Measurements from ENCODE around the gene BRCA2. TPM values are rescaled to one million over a fixed set of nuclear protein-coding genes. Genes with fewer than 3 reads are reported as not detected.

BRCA2 gene
- total and polyA plus RNA-seq, 9 of the 15 experiments (the other 6 are each of a cell fraction or from before 2014, with no cell fraction given) = 4.1 to 17.3 (median 5.8) TPM

DNA sequence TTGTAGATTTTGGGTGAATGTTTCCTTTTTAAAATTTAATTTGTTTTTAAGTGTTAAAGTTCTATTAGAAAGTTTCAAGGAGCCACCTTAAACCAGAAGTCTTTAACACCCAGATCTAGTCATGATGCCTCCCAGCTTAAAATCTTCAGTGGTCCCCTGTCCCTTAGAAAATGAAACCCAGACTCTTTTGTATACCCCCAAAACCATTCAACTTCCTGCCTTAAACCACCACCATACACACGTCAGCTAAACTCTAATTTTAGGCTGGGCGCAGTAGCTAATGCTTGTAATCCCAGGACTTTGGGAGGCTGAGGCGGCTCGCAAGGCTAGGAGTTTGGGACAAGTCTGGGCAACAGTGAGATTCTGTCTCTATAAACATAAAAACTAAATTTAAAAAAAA lies 74.7 kb downstream of the BRCA2 start:
- TF ChIP-seq USF2 (CRISPR knock-in tag; IDR thresholded peaks at IDR 0.05) (no peak), SNRNP70 (optimal IDR thresholded peaks at IDR 0.05; ENCODE audit: low read depth, low read length) (no peak), GABPB2 (CRISPR knock-in tag; conservative IDR thresholded peaks at IDR 0.05) (no peak), STAG1 (CRISPR knock-in tag; IDR thresholded peaks at IDR 0.05; ENCODE audit: borderline replicate concordance) (no peak), CBFA2T3 (IDR thresholded peaks at IDR 0.05) (no peak), CREM (IDR thresholded peaks at IDR 0.05; ENCODE audit: low read depth) (no peak), MLLT1 (IDR thresholded peaks at IDR 0.05) (no peak)
- Histone ChIP-seq H3K4me3 (no peak overlapping the region), H3K9me3 (replicated peaks; ENCODE audit: control insufficient read depth, insufficient read depth, low read depth, low read length) (no peaks in the 10 kb centered on the region), H4K20me1 (replicated peaks; ENCODE audit: control insufficient read depth, insufficient read depth, low read length) (no peaks in the 10 kb centered on the region), H3K4me1 (replicated peaks in 1 of 2; ENCODE audit: control insufficient read depth in 2 of 2, insufficient read depth in 2 of 2, low read length in 2 of 2) (no peaks in the 10 kb centered on the region), H2AFZ (ENCODE audit: low read depth, low read length) (no peak overlapping the region), H3K27ac (ENCODE audit: extremely low read depth, low read depth, low read length) (no peak overlapping the region), H3K9me1 (ENCODE audit: control insufficient read depth, insufficient read depth, low read length) (no peaks in the 10 kb centered on the region), H3K79me2 (ENCODE audit: control insufficient read depth, insufficient read depth, low read length) (no peaks in the 10 kb centered on the region), H3K36me3 (ENCODE audit: control insufficient read depth, insufficient read depth, low read length) (peaks cover 8% of the 10 kb centered on the region; the same call in 1 of the 3 replicates), H3K9ac (ENCODE audit: insufficient read depth in 1 of 2, low read depth in 2 of 2, low read length in 2 of 2) (no peak overlapping the region), H3K27me3 (ENCODE audit: control insufficient read depth in 2 of 2, insufficient read depth in 2 of 2, low read length in 2 of 2) (no peaks in the 10 kb centered on the region), H3K4me2 (ENCODE audit: insufficient read depth, low read length) (no peak overlapping the region)
- ChIA-PET POLR2A (no interaction called here), CTCF (ENCODE audit: low intra/inter-chr PET ratio) (no interaction called here)
- ATAC-seq = no peak
- FAIRE-seq = no peak
- in situ Hi-C loops (cut with MboI) (no loop called here), intact Hi-C loops (cut with micrococcal nuclease) (no loop called here)
- DNase-seq (ENCODE audit: extremely low read depth in 1 of 4, low spot score in 3 of 4) = no peak
- 100% methylated on average over 4 of the region's 4 CpGs for WGBS (ENCODE audit: insufficient coverage, low coverage, missing lambda C conversion rate)
- BruUV-seq (replicated peaks) = no TSS peak
